ENCODE results near the gene ST8SIA6.
"Not testable (repeated sequence)": the region's sequence is repeated elsewhere in the genome, so short reads cannot be mapped to it uniquely, and the experiment has no call there.

ST8SIA6 gene, protein sequence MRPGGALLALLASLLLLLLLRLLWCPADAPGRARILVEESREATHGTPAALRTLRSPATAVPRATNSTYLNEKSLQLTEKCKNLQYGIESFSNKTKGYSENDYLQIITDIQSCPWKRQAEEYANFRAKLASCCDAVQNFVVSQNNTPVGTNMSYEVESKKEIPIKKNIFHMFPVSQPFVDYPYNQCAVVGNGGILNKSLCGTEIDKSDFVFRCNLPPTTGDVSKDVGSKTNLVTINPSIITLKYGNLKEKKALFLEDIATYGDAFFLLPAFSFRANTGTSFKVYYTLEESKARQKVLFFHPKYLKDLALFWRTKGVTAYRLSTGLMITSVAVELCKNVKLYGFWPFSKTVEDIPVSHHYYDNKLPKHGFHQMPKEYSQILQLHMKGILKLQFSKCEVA

DNA sequence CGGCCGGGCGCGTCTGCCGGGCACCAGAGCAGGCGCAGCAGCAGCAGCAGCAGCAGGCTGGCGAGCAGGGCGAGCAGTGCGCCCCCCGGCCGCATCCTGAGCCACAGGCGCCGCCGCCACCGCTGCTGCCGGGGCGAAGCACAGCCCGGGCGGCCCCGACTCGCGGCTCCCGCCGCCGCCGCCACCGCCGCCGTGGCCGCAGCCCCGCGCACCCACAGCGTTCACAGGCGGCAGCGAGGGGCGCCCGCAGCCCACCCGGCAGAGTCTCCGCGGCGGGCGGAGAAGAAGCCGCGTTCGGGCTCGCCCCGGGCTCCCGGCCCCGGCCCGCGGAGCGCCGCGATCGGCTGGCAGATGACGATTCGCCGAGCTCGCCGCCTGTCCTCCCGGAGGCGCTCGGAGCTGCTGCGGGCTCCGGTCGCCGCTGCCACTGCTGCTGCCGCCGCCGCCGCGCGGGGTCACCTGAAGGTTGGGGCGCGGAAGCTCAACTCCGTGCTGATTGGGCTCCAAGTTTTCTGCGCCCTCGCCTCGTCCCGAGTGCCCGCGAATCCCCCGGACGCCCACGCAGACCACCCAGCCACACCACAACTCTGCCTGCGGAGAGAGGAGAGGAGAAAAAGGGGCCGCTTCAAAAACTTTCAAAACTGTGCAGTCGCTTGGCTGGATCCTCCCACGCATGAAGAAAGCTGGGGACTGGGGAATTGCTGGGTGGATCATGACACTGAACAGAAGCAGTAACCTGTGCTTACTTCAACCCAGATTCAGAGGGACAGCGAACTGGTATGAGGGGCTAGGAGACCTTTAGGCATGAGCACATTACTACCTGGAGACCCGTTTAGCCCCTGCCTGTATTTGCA, at the start of gene ST8SIA6:
Gene ST8SIA6 (minus strand): TSS at position 435 of the 854 bp plus-strand sequence. CDS start 340 bp downstream, at position 95.
- no peak for DNase-seq

DNA sequence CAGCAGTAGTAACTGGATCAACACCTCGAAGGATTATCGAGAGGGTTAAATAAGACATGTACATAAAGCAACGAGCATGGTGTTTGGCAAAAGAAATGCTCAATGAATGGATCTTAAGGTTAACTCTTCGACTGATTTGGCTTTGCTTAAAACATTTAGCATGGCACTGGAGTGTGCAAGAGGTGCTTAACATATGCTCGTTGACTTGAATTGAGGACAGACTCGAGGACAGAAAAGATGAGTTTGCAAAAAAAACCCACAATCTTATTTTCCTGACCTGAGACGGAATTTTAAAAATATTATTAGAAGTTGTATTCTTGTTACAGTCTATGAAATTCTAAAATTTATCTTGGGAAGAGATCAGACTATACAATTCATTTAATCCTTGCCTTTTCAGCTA, 49.4 kb upstream of the ST8SIA6 start:
- DNase-seq, result no peak

DNA sequence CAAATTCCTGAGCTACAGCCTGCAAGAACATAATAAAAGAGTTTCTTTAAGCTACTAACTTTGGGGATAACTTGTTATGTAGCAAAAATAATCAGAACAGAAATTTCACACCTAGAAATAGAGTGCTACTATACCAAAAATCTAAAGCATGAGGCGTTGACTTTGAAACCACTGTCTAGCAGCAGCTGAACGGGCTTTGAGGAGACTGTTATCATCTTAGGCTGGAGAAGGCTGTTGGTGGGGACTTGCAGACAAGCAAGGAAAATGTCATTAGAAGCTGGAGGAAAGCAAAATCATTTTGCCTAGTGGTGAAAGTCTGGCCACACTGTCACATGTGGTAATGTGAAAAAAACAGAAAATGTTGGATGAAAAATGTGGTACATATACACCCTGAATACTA, 48.4 kb upstream of the ST8SIA6 start:
- no peak for DNase-seq

DNA sequence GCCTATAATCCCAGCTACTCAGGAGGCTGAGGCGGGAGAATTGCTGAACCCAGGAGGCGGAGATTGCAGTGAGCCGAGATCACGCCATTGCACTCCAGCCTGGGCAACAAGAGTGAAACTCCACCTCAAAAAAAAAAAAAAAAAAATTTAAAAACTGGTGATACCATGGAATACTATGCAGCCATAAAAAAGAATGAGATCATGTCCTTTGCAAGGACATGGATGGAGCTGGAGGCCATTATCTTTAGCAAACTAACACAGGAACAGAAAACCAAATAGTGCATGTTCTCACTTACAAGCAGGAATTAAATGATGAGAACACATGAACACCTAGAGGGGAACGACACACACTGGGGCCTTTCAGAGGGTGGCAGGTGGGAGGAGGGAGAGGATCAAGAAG, 44.6 kb upstream of the ST8SIA6 start:
- DNase-seq, result not testable (repeated sequence)

DNA sequence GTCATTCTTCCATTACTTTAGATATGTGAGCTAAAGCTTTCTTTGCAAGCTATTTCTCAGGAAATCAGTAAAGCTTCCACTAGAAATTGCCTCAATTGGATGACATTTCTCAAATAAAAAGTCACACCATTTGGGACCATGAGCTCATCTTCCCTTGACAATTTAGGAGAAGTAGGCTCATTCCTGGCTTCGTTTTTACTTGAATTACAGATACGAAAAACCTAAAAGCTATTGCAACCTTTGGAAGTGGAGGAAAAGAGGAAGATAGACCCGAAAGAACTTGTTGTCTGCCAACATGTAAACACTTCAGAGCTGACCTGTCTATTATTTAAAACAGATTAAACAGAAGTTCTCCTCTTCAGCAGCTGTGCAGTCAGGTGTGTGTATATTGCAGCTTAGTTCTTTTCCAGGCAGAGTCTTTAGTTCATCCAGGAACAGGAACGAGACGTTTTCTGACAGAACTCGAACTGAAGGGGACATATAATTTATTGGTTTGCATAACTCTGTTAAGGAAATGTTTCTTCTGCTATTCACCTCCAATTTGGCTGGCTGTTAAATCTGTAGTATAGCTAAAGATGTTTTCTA, 43.1 kb upstream of the ST8SIA6 start:
- no peak for DNase-seq

DNA sequence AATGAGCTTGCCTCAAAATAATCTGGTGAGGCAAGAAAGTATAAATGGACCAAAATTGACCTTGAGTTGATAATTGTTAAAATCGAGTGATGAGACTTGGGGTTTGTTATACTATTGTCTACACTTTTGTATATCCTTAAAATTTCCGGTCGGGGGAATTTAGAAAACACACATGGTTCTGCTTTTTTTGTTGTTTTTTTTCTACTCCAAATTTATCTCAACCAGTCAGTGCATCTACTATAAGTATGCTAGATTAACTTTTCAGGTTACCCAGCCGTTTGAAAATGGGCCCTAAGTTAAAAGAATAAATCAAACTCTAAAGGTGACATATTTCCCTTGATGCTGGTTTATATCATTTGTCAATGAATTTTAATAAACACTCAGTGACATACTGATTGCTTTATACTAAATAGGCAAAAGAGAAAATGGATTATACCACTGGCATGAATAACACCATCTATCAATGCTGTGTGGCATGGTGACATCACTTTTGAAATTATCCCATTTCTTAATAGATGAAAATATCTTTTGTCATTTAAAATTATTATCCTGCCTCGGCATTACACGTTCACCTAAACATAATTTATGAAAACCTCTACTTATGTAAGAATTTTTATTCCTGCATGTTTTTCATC, 40.3 kb upstream of the ST8SIA6 start:
- DNase-seq, result no peak

DNA sequence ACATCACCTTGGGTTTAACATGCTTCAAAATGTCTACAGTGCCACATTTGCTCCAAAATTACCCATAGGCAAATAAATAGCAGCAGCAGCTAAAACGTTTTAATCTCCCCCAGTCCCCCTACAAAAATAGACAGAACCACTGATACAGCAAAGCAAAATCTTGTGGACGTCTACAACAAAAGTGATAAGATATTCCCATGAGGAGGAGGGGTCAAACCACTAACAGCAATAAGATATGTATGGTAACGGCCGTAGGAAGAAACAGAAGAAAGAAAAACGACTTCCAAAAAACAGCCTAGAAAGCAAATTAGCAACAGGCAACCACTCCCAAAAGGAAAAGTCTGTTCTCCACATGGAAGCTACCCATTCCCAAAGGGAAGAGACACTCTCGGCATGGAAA, 34.5 kb upstream of the ST8SIA6 start:
- DNase-seq, result no peak

DNA sequence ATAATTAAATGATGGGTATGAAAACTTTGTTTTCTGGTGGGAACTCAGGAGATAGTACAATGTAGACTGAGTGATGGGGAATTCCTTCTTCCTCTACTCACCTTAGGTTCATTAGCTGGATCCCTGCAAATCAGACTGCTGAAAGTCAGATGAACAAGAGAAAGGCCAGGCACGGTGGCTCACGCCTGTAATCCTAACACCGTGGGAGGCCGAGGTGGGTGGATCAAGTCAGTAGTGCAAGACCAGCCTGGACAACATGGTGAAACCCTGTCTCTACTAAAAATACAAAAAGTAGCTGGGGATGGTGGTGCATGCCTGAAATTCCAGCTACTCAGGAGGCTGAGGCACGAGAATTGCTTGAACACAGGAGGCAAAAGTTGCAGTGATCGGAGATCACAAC, 28.7 kb upstream of the ST8SIA6 start:
- no peak for DNase-seq

DNA sequence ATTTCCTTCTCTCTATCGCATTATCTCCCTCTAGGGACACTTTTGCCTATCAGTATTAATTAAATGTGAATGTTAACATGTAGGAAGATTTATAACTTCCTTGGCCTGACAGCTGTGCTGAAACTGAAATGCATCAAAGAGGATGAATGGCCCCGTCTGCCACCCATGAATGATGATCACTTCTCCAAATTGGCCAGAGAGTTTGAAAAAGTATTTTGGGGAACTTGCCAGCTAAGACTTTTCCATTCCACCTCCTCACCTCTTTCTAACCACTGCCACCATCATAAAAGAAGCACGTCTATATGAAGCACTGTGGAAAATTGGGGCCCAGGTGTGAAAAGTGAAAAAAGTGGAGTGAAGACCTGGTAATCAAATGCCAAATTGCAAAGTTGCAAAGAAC, 25.4 kb upstream of the ST8SIA6 start:
- no peak for DNase-seq

DNA sequence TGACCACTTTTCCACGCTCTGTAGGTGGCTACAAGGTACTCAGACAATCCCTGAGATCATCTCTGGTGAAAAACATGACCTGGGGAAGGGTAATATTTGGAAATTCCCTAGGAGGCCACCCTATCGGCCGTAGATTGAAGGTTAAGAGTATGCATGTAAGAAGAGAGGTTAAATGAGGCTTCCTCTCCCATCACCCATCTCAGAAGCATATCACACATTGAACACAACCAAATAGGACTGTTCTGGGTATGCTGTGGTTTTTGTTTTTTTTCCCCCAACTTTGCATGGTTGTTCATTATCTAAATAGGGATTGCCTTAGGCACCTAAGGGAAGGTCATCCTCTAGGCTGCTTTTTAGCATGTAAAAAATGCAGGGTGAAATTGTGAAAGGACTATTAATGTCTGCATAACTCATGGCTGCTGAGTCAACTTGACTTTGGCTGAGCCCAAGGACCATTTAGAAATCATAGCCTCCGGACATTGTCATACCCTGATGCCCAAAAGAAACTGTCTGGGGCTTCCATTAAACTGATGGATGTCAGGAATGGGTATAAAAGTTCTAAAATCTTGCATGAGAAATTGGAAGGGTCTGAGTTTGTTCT, 24.7 kb upstream of the ST8SIA6 start:
- no peak for DNase-seq

DNA sequence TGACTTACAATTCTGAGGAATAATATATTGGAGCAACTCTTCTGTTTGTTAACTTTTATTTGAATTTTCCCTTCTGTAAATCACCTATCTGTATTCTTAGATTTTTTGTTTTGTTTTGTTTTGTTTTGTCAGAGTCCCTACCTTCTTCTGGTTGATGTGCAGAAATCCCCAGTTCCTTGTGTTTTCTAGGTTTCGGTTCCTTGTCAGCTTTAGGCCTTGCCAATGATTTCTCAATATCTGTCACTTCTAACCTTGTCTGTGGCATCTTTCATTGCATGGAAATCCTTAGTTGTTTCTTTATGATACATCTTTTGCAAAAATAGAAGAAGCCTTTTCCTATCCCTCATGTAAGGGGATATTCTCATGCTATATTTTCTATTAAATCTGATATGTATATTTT, 21.7 kb upstream of the ST8SIA6 start:
- DNase-seq, result no peak

DNA sequence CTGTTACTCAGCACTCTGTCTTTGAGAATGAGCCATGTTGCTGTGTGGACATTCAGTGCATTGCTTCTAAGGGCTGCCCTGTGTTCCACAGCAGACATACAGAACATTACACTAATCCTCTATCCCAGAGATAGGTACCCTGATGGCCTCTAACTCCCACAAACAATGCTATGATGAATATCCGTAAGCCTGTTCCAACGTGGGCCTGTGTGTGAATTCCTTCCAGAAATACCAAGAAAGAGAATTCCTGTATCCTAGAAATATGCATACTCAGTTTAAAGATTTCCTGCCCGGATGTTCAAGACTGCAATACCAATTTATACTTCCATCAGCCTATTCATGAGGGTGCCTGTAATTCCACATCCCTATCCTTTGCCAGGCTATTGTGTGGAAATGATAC, 21.3 kb upstream of the ST8SIA6 start:
- no peak for DNase-seq

DNA sequence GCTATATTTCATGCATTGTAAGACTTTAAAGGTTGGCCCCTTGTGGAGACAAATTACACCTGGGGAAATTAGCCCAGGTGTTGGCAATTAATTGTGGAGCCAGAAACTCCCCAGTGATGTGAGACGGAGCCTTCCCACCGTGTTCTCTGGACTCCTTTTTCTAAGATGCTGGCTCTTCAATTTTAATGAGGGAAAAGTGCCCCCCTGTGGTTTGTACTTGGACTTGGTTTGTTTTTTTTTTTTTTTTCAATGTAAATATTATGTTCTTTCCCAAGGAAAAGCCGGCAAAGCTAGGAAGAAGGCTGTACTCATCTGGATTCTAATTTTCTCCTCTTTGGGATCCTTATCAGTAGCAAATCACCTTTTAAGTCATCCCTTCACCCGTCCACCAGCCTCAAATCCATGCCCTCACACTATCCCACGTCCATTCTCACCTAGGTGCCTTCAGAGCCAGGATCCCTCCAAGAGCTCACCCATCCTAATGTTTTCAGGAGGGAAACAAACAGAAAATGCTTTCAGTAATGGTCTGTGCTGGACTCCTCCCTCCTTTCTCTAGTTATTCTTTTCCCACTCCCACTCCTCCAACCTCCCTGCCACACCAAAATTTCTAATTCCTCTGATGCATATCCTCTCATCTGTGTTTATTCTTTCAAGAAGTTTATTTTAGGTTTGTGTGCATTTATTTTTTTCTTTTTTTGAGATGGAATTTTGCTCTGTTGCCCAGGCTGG, 20.4 kb upstream of the ST8SIA6 start:
- DNase-seq, result no peak

DNA sequence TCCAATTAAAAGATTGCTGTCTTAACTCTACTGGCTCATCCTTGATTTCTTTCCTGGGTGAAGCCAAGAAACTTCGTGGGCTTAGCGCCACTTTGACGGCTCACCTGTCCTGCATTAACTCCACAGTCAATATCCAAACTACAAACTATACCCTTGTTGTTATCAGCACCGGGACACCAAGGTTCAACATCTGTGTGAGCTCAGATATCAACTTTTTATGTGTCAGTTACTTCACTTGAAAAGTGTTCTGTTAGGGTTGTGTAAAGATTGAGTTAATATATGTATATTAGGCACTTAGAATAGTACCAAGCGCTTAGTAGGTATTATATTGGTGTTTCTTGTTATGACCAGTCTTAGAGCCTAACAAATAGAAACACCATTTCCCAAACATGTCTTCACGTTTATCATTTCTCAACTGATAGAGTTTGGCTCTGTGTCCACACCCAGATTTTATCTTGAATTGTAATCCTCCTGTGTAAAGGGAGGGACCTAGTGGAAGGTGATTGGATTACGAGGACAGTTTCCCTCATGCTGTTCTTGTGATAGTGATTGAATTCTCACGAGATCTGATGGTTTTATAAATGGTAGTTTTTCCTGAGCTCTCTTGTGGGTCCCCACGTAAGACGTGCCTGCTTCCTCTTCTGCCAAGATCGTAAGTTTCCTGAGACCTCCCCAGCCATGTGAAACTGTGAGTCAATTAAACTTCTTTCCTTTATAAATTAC, 19.0 kb upstream of the ST8SIA6 start:
- no peak for DNase-seq

DNA sequence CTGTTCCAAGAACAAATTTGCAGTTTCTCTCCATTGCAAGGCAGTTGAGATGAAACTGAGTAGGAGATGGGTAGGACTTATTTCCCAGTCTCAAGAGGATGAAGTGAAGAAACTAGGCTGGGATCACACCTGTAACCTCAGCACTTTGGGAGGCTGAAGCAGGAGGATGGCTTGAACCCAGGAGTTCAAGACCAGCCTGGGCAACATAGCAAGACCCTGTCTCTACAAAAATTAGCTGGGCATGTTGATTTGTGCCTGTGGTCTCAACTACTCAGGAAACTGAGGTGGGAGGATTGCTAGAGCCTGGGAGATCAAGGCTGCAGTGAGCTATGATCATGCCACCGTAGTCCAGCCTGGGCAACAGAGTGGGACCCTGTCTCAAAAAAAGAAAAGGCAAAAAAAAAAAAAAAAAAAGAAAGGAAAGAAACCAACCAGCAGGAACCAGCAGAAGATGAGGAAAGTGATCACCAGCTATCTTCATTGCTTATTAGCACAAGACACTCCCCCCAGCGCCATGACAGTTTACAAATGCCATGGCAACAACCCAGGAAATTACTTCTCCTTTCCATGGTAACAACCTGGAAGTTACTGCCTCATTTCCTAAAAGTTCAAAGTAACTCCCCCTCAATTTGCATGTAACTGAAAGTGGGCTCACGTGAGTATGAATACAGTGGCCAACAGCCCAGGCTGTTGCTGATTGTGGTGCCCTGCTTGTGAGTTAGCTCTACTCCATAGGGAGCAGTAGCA, 18.3 kb upstream of the ST8SIA6 start:
- DNase-seq, result no peak

DNA sequence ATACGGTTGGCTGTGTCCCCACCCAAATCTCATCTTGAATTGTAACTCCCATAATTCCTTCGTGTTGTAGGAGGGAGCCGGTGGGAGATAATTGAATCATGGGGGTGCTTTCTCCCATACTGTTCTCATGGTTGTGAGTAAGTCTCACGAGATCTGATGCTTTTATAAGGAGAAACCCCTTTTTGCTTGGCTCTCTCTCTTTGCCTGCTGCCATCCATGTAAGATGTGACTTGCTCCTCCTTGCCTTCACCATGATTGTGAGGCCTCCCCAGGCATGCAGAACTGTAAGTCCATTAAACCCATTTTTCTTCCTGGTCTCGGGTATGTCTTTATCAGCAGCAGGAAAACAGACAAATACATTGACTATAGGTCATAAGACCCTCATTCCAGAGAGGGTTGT, 15.9 kb upstream of the ST8SIA6 start:
- DNase-seq, result no peak

DNA sequence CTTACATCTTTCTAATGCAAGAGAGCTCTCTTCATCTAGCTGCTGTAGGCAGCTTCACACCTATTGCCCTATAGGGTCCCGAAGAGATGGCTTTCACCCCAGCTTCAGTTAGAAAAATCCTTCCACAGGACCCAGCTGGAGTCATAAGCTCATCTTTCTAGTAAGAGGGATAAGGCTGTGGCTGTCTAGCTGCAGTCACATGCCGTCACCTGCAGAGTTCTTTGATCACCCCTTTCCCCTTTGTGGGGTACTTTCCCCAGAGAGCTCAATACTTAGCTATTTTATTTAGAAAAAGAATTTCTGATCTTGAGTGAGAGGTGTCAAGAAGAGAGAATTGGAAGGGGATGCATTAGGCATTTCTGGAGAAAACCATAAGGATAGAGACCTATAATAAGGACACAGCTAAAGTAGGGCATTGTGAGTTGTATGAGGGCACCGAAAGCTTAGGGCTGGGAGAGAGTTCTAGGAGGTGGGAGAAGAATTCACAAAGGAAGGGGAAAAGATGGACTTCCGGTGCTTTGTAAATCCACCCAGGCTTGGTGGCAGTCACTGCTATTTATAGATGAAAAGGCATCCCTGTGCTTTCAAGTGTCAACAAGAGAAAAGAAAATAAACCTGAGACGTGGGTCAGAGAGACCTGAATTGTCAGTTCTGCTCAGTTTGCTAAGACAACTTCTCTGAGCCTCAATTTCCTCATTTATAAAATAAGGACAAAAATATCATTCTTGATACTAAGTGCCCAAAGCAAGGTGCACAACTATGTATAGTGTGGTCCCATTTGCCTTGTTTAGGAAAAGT, 11.1 kb upstream of the ST8SIA6 start:
- no peak for DNase-seq

DNA sequence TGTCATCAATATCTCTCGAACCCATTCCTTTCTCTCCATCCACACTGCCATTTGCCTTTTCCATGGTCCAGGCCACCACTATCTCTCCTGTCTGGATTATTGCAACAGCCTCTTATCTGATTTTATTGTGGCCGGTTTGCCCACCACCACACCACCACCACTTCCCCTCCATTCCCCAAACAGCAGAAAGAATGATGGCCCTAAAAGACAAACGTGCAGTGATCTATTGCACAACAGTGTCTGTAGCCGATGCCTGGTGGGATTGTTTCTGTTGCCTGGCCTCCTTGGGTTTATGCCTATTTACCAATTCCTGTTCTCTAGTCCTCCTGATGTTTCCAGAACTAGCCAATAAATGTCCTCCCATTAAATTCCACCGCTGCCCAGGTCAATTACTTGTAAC, 10.2 kb upstream of the ST8SIA6 start:
- DNase-seq, result no peak

DNA sequence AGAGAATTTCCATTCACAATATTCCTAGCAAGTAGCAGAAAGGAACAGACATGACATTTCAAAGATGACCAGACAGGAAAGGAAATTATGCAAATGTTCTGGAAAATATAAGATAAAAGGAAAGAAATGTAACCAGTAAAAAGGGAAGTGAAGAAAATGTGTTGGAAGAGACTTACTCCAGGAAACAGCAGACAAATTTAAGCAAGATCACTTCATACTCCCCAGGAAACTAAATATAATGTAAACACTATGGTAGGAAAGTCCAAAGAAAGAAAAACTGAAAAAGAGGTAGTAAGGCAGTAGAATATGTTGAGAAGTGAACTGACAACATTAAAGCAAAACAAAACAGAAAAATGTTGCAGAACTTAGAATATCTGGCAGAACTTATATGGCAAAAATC, 6.4 kb upstream of the ST8SIA6 start:
- no peak for DNase-seq

DNA sequence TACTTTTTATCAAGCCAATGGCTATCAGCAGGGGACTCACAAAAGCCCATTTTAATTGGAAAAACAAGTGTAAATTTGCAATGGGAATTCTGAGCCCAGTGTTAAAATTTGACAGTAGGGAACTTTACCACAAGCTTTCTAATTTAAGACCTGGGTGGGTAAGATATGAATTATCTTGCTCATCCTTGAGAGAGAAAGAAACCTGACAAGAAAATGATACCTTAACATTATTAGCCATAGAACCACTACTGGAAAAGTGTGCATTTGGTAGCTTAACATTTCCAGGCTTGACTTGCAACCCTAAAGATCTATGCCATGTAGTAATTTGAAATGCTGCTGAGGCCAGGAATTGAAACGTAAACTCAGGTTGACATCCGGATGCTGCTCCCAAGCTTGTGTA, 2.7 kb upstream of the ST8SIA6 start:
- no peak for DNase-seq

All from DMS79 (cell line).